Gastrocnemius medialis (tissue), 4 donors: ENCODE results near the gene PFN1. TPM values are rescaled to one million over a fixed set of nuclear protein-coding genes. Genes with fewer than 3 reads are reported as not detected.

ENCODE experiments used
- ATAC-seq, 2 donors: fragments of 150-250 bp; one replicate each; pipeline ENCODE4 v1.9.1; 2016
- DNase-seq, 2 donors: peaks; one replicate each; pipeline ENCODE4 v3.0.0-alpha.2; 2019
- H3K27ac ChIP-seq, 4 donors: fragments of 200-600 bp; sonication (generic); 1 replicate in 1 of 4; 2 replicates in 3 of 4; pipeline ENCODE4 v1.5.1; 2016 to 2018; ENCODE audit warnings: mild to moderate bottlenecking in 2 of 4, moderate library complexity in 1 of 4
- H3K27me3 ChIP-seq, 3 donors: fragments of 200-600 bp; sonication (generic) in 2 of 3; 1 replicate in 1 of 3; 2 replicates in 2 of 3; pipeline versions ENCODE4 v1.5.1 to v1.6.0; 2016 to 2019; ENCODE audit warnings: mild to moderate bottlenecking in 1 of 3, moderate library complexity in 1 of 3
- H3K36me3 ChIP-seq, 2 donors: fragments of 200-600 bp; sonication (generic) in 1 of 2; one replicate each; pipeline ENCODE4 v1.5.1; 2017 to 2018
- H3K4me1 ChIP-seq, 2 donors: fragments of 200-600 bp; sonication (generic) in 1 of 2; one replicate each; pipeline ENCODE4 v1.5.1; 2016 to 2017; ENCODE audit warnings: mild to moderate bottlenecking in 2 of 2
- H3K4me3 ChIP-seq, 4 donors: fragments of 200-600 bp; sonication (generic) in 3 of 4; 1 replicate in 1 of 4; 2 replicates in 3 of 4; pipeline ENCODE4 v1.5.1; 2016 to 2019; ENCODE audit warnings: mild to moderate bottlenecking in 2 of 4
- H3K9me3 ChIP-seq, 3 donors: fragments of 200-600 bp; sonication (generic) in 2 of 3; 1 replicate in 1 of 3; 2 replicates in 2 of 3; pipeline ENCODE4 v1.5.1; 2016 to 2019
- POLR2A ChIP-seq, 2 donors: fragments of 450-650 bp; IDR thresholded peaks; one replicate each; pipeline ENCODE4 v1.6.1; 2017; ENCODE audit warnings: antibody characterized with exemption in 2 of 2, mild to moderate bottlenecking in 2 of 2, moderate library complexity in 2 of 2
- in situ Hi-C, 4 donors: fragments of 200-750 bp; cut with MboI; loops; one replicate each; pipeline versions ENCODE4 v1.15.0 to v1.8.0; 2017; ENCODE audit warnings: low sequenced_read_pairs in 4 of 4
- intact Hi-C: fragments of 100-400 bp; cut with DNase I; formaldehyde crosslinking; loops from one replicate; pipeline ENCODE4 v1.15.1; 2023; ENCODE audit warnings: low total_unique reads
- total RNA-seq, 4 donors: library from RNA; depleted of rRNA; stranded (reverse); fragments of >200 nt; gene quantifications; one replicate each; pipeline versions ENCODE4 v1.1.0 to v1.2.3, GENCODE V29; 2016
- TF ChIP-seq, protein P1 (sequence below), 5 experiments: fragments of 450-650 bp in 3 of 5; fragments of 200-600 bp in 2 of 5; sonication (generic) in 2 of 5; IDR thresholded peaks in 4 of 5; conservative IDR thresholded peaks in 1 of 5; 1 replicate in 4 of 5; 2 replicates in 1 of 5; pipeline ENCODE4 v1.5.1; 2016 to 2019; ENCODE audit warnings: antibody characterized with exemption in 5 of 5, mild to moderate bottlenecking in 3 of 5, moderate library complexity in 3 of 5

Gene PFN1
- total RNA-seq, 4 donors from 2014 or later = 304 to 750 (median 599) TPM

DNA sequence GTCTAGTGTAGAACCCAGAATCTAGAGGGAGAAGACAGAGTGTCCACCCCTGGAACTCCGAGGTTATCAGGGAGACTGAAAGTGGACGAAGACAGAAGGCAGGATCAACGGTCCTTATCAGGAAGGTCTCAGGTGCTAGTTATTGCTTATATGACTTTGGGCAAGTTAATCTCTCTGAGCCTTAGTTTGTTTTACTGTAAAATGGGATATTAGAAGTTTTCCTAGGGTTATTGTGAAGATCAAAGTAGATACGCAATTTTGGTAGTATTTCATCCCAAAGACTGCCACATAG lies 7.1 kb downstream of the PFN1 start:
- intact Hi-C loops (loop anchor here (2.0 kb wide), 3 partner anchors 26 to 60 kb away; partner anchors contain the start of genes CAMTA2 and SPAG7), in situ Hi-C loops (no loop called here)
- Histone ChIP-seq H3K27me3 (no peaks in the 10 kb centered on the region), H3K4me3 (peak overlapping the region; percentile 91 to 98 (median 92)), H3K4me1 (peaks cover 53 to 55% of the 10 kb centered on the region in 2 donors), H3K9me3 (no peaks in the 10 kb centered on the region), H3K36me3 (peaks cover 0 to 51% of the 10 kb centered on the region in 2 donors), H3K27ac (peak overlapping the region; percentile 94 to 97 (median 94))
- ATAC-seq (no peak), DNase-seq (no peak)
- no peak for TF ChIP-seq POLR2A (IDR thresholded peaks at IDR 0.05)
- TF ChIP-seq, protein P1, sequence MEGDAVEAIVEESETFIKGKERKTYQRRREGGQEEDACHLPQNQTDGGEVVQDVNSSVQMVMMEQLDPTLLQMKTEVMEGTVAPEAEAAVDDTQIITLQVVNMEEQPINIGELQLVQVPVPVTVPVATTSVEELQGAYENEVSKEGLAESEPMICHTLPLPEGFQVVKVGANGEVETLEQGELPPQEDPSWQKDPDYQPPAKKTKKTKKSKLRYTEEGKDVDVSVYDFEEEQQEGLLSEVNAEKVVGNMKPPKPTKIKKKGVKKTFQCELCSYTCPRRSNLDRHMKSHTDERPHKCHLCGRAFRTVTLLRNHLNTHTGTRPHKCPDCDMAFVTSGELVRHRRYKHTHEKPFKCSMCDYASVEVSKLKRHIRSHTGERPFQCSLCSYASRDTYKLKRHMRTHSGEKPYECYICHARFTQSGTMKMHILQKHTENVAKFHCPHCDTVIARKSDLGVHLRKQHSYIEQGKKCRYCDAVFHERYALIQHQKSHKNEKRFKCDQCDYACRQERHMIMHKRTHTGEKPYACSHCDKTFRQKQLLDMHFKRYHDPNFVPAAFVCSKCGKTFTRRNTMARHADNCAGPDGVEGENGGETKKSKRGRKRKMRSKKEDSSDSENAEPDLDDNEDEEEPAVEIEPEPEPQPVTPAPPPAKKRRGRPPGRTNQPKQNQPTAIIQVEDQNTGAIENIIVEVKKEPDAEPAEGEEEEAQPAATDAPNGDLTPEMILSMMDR (IDR thresholded peaks at IDR 0.05 in 4 of 5, conservative IDR thresholded peaks at IDR 0.05 in 1 of 5) = no peak

DNA sequence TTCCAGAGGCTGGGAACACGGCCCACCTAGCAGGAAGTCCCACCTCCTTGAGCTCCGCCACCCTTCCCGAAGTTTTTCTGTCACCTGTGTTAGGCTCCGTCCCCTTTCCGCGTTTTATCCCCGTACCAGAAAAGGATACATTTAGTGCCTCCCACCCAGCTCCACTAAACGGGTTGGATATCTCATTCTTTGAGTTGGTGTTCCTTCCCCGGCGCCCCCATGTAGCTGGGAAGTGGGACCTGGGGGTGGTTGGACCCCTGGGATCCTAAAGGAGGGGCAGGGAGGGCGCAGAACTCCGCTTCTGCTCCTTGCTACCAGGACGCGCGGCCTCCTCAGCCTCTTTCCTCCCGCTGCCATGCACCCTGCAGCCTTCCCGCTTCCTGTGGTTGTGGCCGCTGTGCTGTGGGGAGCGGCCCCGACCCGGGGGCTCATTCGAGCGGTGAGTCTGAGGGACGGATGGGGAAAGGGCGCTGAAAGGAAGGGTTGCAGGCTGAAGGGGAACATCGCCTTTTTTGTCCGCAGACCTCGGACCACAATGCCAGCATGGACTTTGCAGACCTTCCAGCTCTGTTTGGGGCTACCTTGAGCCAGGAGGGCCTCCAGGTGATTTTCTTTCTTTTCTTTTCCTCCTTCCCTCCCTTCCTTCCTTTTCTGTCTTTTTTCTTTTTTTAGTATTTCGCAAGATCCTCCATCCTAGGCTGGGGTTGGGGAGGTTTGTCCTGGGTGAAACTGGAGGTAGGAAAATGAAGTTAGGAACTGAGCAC lies 7.6 kb downstream of the PFN1 start:
- H3K4me1 ChIP-seq = peaks cover 50 to 55% of the 10 kb centered on the region in 2 donors

DNA sequence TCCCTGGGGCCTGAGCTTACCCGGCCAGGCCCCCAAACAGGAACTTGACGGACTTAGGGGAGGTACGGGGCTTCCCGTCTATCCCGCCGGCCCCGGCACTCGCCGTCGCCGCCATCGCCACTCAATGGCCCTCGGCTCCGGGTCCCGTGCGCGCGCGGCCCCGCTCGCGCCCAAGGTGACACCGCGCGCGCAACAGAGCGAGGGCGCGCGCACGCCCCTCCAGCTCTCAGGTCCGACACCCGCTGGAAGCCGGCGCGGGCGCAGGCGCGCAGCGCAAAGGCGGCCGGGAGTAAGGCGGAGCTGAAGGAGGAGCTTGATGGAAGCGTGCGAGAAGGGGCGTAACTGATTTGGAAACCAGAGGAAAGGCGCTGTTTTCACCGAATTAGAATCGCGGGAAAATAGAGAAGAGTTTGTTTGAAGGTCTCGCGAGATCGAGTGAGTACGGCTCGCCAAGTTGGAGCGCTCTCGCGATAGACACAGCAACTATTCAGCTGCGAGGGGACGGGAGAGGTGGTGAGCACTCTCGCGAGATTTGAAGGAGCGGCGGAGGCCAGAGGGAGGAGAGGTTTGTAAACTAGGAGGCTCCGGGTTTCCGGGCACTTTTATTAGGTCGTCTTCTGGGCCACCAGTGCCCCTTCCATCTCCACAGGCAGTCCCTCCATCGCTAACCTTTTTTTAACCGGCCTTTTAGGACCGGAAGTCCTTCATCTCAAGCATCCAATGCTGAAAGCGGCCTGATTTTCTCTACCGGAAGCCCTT lies 8.4 kb downstream of the PFN1 start, which contains the start of the genes RNF167 and SLC25A11:
Gene RNF167, plus strand, starts transcription at position 473 of the 759 bp plus-strand sequence. CDS start 642 bp downstream, outside the sequence.
Gene SLC25A11, minus strand, starts transcription at position 251 of the 759 bp plus-strand sequence. Its CDS starts 136 bp downstream, at position 115.
- Histone ChIP-seq H3K27ac (peak within 1 kb of the TSS; percentile 94 to 97 (median 94)), H3K27me3 (no peaks in the 10 kb centered on the region), H3K4me1 (peaks cover 43 to 47% of the 10 kb centered on the region in 2 donors), H3K9me3 (no peaks in the 10 kb centered on the region), H3K36me3 (peaks cover 0 to 47% of the 10 kb centered on the region in 2 donors), H3K4me3 (peak within 1 kb of the TSS; percentile 91 to 98 (median 92))
- DNase-seq = peak; percentile 94 to 98
- peak; percentile 87 to 90 for ATAC-seq
- intact Hi-C loops = loop anchor here (2.0 kb wide), 4 partner anchors 27 to 61 kb away; partner anchors contain the start of genes CAMTA2 and SPAG7
- TF ChIP-seq, protein P1 (IDR thresholded peaks at IDR 0.05 in 4 of 5, conservative IDR thresholded peaks at IDR 0.05 in 1 of 5) = peak in 1 of 5 experiments; percentile 30
- TF ChIP-seq POLR2A (IDR thresholded peaks at IDR 0.05) = peak; percentile 83 to 89
- in situ Hi-C loops = loop anchor here in 1 of 4 donors (5.0 kb wide), 1 partner anchor 42 kb away; no protein-coding TSS in a partner anchor

More for the DNA sequence above, 7.6 kb downstream of the PFN1 start:
- peak; percentile 82 to 90 for DNase-seq
- no peaks in the 10 kb centered on the region for H3K27me3 ChIP-seq
- H3K36me3 ChIP-seq = peaks cover 0 to 48% of the 10 kb centered on the region in 2 donors
- no peaks in the 10 kb centered on the region for H3K9me3 ChIP-seq
- peak overlapping the region; percentile 91 to 98 (median 92) for H3K4me3 ChIP-seq
- TF ChIP-seq, protein P1 (IDR thresholded peaks at IDR 0.05 in 4 of 5, conservative IDR thresholded peaks at IDR 0.05 in 1 of 5) = no peak
- no peak for TF ChIP-seq POLR2A (IDR thresholded peaks at IDR 0.05)
- in situ Hi-C loops = no loop called here
- H3K27ac ChIP-seq = peak overlapping the region; percentile 94 to 97 (median 94)
- intact Hi-C loops = loop anchor here (2.0 kb wide), 3 partner anchors 26 to 60 kb away; partner anchors contain the start of genes CAMTA2 and SPAG7
- peak in 1 of 2 donors; percentile 78 for ATAC-seq

DNA sequence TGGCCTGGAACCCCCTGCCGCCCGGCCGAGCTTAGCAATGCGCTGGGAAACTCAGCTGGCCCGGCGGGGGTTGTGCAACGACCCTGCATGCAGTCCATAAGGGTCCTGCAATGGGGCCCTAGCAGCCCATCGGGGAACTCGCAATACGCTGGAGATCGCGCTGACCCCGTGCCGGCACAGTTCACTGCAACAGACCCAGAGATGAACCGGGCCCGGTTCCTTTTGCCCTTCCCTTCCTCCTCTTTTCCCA lies 8.9 kb downstream of the PFN1 start:
- Histone ChIP-seq H3K4me3 (peak overlapping the region; percentile 91 to 98 (median 92)), H3K27me3 (no peaks in the 10 kb centered on the region), H3K4me1 (peaks cover 40 to 45% of the 10 kb centered on the region in 2 donors), H3K27ac (peak overlapping the region; percentile 94 to 97 (median 94)), H3K9me3 (no peaks in the 10 kb centered on the region), H3K36me3 (peaks cover 0 to 42% of the 10 kb centered on the region in 2 donors)
- intact Hi-C loops (loop anchor here (2.0 kb wide), 1 partner anchor 31 kb away; no protein-coding TSS in a partner anchor), in situ Hi-C loops (loop anchor here in 1 of 4 donors (5.0 kb wide), 1 partner anchor 43 kb away; no protein-coding TSS in a partner anchor)
- TF ChIP-seq, protein P1 (IDR thresholded peaks at IDR 0.05 in 4 of 5, conservative IDR thresholded peaks at IDR 0.05 in 1 of 5) = no peak
- no peak for TF ChIP-seq POLR2A (IDR thresholded peaks at IDR 0.05)
- ATAC-seq = peak in 1 of 2 donors; percentile 1
- DNase-seq = no peak
